ENCODE data around the gene SRL. TPM values are rescaled to one million over a fixed set of nuclear protein-coding genes. Genes with fewer than 3 reads are reported as not detected.
A peak's percentile ranks its signal among the peaks of the same experiment; 100 is the strongest.

SRL gene
- total RNA-seq (ENCODE audit: unreplicated experiment): 0.37 TPM
- long read RNA-seq: 0 reads

GRCh38 chr16:4241928-4242283 is at the start of gene SRL:
Gene SRL, minus strand, starts transcription at chr16:4242080. Its CDS starts 13 bp downstream, at chr16:4242067.
- H3K4me3 Mint-ChIP-seq (ENCODE audit: unreplicated experiment): no peak within 1 kb of the TSS
- no peak for TF ChIP-seq CTCF (IDR thresholded peaks at IDR 0.05; ENCODE audit: partially characterized antibody, unreplicated experiment)
- peaks cover 19% of the 10 kb centered on the region for H3K4me1 Mint-ChIP-seq (ENCODE audit: low read depth, unreplicated experiment)
- H3K27me3 Mint-ChIP-seq (ENCODE audit: unreplicated experiment): peaks cover 6% of the 10 kb centered on the region
- no peak within 1 kb of the TSS for H3K27ac Mint-ChIP-seq (ENCODE audit: unreplicated experiment)
- DNase-seq: no peak
- H3K9me3 Mint-ChIP-seq (ENCODE audit: unreplicated experiment): peaks cover 9% of the 10 kb centered on the region
- no peaks in the 10 kb centered on the region for H3K36me3 Mint-ChIP-seq (ENCODE audit: unreplicated experiment)

- H3K4me1 Mint-ChIP-seq (ENCODE audit: low read depth, unreplicated experiment): peaks cover 20% of the 10 kb centered on the region
- peaks cover 6% of the 10 kb centered on the region for H3K27me3 Mint-ChIP-seq (ENCODE audit: unreplicated experiment)
- H3K4me3 Mint-ChIP-seq (ENCODE audit: unreplicated experiment): no peak overlapping the region
- TF ChIP-seq CTCF (IDR thresholded peaks at IDR 0.05; ENCODE audit: partially characterized antibody, unreplicated experiment): no peak
- peaks cover 4% of the 10 kb centered on the region for H3K9me3 Mint-ChIP-seq (ENCODE audit: unreplicated experiment)
- H3K36me3 Mint-ChIP-seq (ENCODE audit: unreplicated experiment): no peaks in the 10 kb centered on the region
- no peak for DNase-seq
- H3K27ac Mint-ChIP-seq (ENCODE audit: unreplicated experiment): no peak overlapping the region
These were observed 48.5 kb upstream of the SRL start for GRCh38 chr16:4290236-4290830.

GRCh38 chr16:4288148-4288921 is 46.5 kb upstream of the SRL start:
- Mint-ChIP-seq H3K4me3 (ENCODE audit: unreplicated experiment) (no peak overlapping the region), H3K9me3 (ENCODE audit: unreplicated experiment) (peaks cover 7% of the 10 kb centered on the region), H3K4me1 (ENCODE audit: low read depth, unreplicated experiment) (peaks cover 11% of the 10 kb centered on the region), H3K36me3 (ENCODE audit: unreplicated experiment) (no peaks in the 10 kb centered on the region), H3K27me3 (ENCODE audit: unreplicated experiment) (peaks cover 9% of the 10 kb centered on the region), H3K27ac (ENCODE audit: unreplicated experiment) (peak overlapping the region; percentile 43)
- DNase-seq: peak; percentile 87
- TF ChIP-seq CTCF (IDR thresholded peaks at IDR 0.05; ENCODE audit: partially characterized antibody, unreplicated experiment): peak; percentile 88

- DNase-seq: no peak
- Mint-ChIP-seq H3K4me1 (ENCODE audit: low read depth, unreplicated experiment) (peaks cover 3% of the 10 kb centered on the region), H3K27me3 (ENCODE audit: unreplicated experiment) (peaks cover 7% of the 10 kb centered on the region), H3K27ac (ENCODE audit: unreplicated experiment) (peak overlapping the region; percentile 46), H3K36me3 (ENCODE audit: unreplicated experiment) (peaks cover 6% of the 10 kb centered on the region), H3K4me3 (ENCODE audit: unreplicated experiment) (no peak overlapping the region), H3K9me3 (ENCODE audit: unreplicated experiment) (peaks cover 8% of the 10 kb centered on the region)
- TF ChIP-seq CTCF (IDR thresholded peaks at IDR 0.05; ENCODE audit: partially characterized antibody, unreplicated experiment): no peak
These were observed 43.3 kb upstream of the SRL start for GRCh38 chr16:4285167-4285566.

- Mint-ChIP-seq H3K9me3 (ENCODE audit: unreplicated experiment) (peaks cover 8% of the 10 kb centered on the region), H3K4me1 (ENCODE audit: low read depth, unreplicated experiment) (peaks cover 3% of the 10 kb centered on the region)
These were observed 42.1 kb upstream of the SRL start for GRCh38 chr16:4283939-4284338.

More at GRCh38 chr16:4283939-4284338, 42.1 kb upstream of the SRL start:
- no peak for TF ChIP-seq CTCF (IDR thresholded peaks at IDR 0.05; ENCODE audit: partially characterized antibody, unreplicated experiment)
- Mint-ChIP-seq H3K27ac (ENCODE audit: unreplicated experiment) (no peak overlapping the region), H3K27me3 (ENCODE audit: unreplicated experiment) (peaks cover 7% of the 10 kb centered on the region), H3K36me3 (ENCODE audit: unreplicated experiment) (peaks cover 6% of the 10 kb centered on the region), H3K4me3 (ENCODE audit: unreplicated experiment) (no peak overlapping the region)
- DNase-seq: no peak
